Peyer's patch (tissue), 4 donors: ENCODE measurements around the gene KCNAB1.

Experiments used
- POLR2A ChIP-seq, 2 donors: fragments of 450-650 bp; IDR thresholded peaks; one replicate each; pipeline ENCODE4 v1.5.1; 2017; ENCODE audit warnings: antibody characterized with exemption in 2 of 2, mild to moderate bottlenecking in 2 of 2, moderate library complexity in 2 of 2
- TF ChIP-seq, protein P1 (sequence below), 6 experiments: fragments of 450-650 bp in 4 of 6; fragments of 200-600 bp in 2 of 6; sonication (generic) in 1 of 6; IDR thresholded peaks; one replicate each; pipeline ENCODE4 v1.5.1; 2017 to 2019; ENCODE audit warnings: antibody characterized with exemption in 6 of 6, mild to moderate bottlenecking in 3 of 6, moderate library complexity in 1 of 6

DNA sequence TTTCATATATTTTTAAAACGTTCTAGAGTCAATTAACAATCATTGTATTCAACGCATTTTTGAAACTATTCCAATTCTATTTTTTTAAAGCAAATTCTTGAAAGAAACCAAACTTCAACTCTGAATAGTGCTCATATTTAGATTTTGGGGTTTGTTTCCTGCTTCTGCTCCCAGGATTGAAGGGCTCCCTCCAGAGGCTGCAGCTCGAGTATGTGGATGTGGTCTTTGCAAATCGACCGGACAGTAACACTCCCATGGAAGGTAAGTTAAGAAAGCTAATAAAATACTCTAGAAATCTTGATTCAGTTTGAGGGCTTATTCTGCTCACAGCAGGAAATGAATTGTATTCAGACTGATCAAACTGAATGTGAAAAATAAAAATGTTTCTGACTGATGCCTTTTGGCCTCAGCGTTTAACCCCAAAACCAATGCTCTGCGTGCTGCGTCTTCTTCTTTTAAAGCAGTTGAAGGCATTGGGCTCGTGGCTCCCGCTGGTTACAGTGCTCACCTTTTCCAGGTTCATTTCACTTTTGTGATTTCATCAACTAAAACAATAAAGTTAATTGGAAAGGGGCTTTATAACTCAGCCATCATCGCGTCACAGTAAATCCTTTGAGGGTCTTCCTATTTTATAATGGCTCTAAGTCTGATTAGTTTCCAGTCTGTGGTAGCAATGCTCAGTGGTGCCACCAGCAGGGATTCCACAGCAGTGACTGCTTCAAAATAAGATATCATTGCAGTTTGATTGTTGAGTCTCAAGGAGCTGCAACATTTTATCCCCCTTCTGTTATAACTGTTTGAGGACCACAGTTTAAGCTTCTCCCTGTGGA, 354.4 kb downstream of the KCNAB1 start:
- TF ChIP-seq, protein P1, sequence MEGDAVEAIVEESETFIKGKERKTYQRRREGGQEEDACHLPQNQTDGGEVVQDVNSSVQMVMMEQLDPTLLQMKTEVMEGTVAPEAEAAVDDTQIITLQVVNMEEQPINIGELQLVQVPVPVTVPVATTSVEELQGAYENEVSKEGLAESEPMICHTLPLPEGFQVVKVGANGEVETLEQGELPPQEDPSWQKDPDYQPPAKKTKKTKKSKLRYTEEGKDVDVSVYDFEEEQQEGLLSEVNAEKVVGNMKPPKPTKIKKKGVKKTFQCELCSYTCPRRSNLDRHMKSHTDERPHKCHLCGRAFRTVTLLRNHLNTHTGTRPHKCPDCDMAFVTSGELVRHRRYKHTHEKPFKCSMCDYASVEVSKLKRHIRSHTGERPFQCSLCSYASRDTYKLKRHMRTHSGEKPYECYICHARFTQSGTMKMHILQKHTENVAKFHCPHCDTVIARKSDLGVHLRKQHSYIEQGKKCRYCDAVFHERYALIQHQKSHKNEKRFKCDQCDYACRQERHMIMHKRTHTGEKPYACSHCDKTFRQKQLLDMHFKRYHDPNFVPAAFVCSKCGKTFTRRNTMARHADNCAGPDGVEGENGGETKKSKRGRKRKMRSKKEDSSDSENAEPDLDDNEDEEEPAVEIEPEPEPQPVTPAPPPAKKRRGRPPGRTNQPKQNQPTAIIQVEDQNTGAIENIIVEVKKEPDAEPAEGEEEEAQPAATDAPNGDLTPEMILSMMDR (IDR thresholded peaks at IDR 0.05): peak in 3 of 6 experiments; percentile 10 to 27 (median 10)
- TF ChIP-seq POLR2A (IDR thresholded peaks at IDR 0.05): no peak
